K562 (cell line): ENCODE data around the gene PACRG.

Experiments used
- FOXK1 ChIP-seq: sonication (generic); formaldehyde crosslinking; IDR thresholded peaks from 2 replicates; pipeline ENCODE4 v1.8.0; 2022; ENCODE audit warnings: missing genetic modification reagents, mild to moderate bottlenecking, borderline replicate concordance
- ZNF277 ChIP-seq: fragments of 250-450 bp; sonication (Bioruptor Pico); IDR thresholded peaks from 2 replicates; pipeline ENCODE4 v1.8.0; 2022; ENCODE audit warnings: inconsistent platforms, mild to moderate bottlenecking, moderate library complexity, borderline replicate concordance
- TF ChIP-seq, protein P1 (sequence below): fragments of 450-650 bp; IDR thresholded peaks from 2 replicates; pipeline ENCODE4 v1.6.1; 2016; ENCODE audit warnings: low read depth, mild to moderate bottlenecking, moderate library complexity
- TF ChIP-seq, protein P2 (sequence below): fragments of 250-450 bp; sonication (Bioruptor Pico); IDR thresholded peaks from 2 replicates; pipeline ENCODE4 v1.5.1; 2021; ENCODE audit warnings: mild to moderate bottlenecking

DNA sequence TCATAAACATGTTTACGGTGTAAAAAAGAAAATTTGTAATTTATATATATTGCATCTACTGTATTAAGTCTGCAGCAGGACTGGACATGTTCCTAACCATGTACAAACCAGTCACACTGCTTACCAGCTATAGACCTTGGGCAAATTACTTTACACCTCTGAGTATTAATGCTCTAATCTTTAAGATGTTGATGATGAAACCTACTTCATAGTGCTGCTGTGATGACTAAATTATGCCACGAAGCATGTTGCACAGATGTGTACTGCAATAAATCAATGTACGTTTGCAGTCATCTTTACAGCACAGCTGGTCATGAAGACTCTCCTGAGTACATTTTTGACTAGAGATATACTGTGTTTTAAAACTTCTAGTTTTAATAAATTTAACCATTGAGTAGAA is 42.8 kb upstream of the PACRG start:
- TF ChIP-seq ZNF277 (CRISPR knock-in tag) (no peak), FOXK1 (CRISPR knock-in tag) (no peak)
- TF ChIP-seq, protein P1, sequence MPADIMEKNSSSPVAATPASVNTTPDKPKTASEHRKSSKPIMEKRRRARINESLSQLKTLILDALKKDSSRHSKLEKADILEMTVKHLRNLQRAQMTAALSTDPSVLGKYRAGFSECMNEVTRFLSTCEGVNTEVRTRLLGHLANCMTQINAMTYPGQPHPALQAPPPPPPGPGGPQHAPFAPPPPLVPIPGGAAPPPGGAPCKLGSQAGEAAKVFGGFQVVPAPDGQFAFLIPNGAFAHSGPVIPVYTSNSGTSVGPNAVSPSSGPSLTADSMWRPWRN, result no peak
- TF ChIP-seq, protein P2, sequence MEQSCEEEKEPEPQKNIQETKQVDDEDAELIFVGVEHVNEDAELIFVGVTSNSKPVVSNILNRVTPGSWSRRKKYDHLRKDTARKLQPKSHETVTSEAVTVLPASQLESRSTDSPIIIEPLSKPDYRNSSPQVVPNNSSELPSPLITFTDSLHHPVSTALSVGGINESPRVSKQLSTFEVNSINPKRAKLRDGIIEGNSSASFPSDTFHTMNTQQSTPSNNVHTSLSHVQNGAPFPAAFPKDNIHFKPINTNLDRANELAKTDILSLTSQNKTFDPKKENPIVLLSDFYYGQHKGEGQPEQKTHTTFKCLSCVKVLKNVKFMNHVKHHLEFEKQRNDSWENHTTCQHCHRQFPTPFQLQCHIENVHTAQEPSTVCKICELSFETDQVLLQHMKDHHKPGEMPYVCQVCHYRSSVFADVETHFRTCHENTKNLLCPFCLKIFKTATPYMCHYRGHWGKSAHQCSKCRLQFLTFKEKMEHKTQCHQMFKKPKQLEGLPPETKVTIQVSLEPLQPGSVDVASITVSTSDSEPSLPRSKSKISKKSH (CRISPR knock-in tag), result no peak
